Activated B cell treated with CpG ODN at 0.5 μM for 24 hours (primary cell): ENCODE data around the gene TRIM74. TPM values are rescaled to one million over a fixed set of nuclear protein-coding genes. Genes with fewer than 3 reads are reported as not detected.
"Not testable (repeated sequence)": the region's sequence is repeated elsewhere in the genome, so short reads cannot be mapped to it uniquely, and the experiment has no call there.

Experiments
- ATAC-seq: fragments of 200-7000 bp; cut with Tn5 transposase; one replicate; pipeline ENCODE4 v1.10.0; 2021; ENCODE audit warnings: low read depth, mild to moderate bottlenecking, moderate library complexity
- CTCF ChIA-PET: fragments of 350-600 bp; sonication (Branson Sonifier 250); formaldehyde crosslinking; loops from one replicate; lab custom pipeline; 2021; ENCODE audit warnings: antibody characterized with exemption; lab: Charles Lee
- POLR2A ChIA-PET: fragments of 350-600 bp; sonication (Branson Sonifier 250); formaldehyde crosslinking; loops from one replicate; lab custom pipeline; 2021; ENCODE audit warnings: antibody characterized with exemption; lab: Charles Lee
- DNase-seq: peaks from one replicate; pipeline ENCODE4 v3.0.0; 2022
- H3K27ac Mint-ChIP-seq: one replicate; pipeline ENCODE4 v1.8.0; 2020; ENCODE audit warnings: mixed read lengths
- H3K27me3 Mint-ChIP-seq: one replicate; pipeline ENCODE4 v1.8.0; 2021; ENCODE audit warnings: mixed read lengths
- H3K36me3 Mint-ChIP-seq: one replicate; pipeline ENCODE4 v1.8.0; 2021; ENCODE audit warnings: low read depth, mixed read lengths
- H3K4me1 Mint-ChIP-seq: one replicate; pipeline ENCODE4 v1.8.0; 2021; ENCODE audit warnings: mixed read lengths
- H3K4me3 Mint-ChIP-seq: one replicate; pipeline ENCODE4 v1.8.0; 2020; ENCODE audit warnings: mild to moderate bottlenecking, mixed read lengths
- H3K9me3 Mint-ChIP-seq: one replicate; pipeline ENCODE4 v1.8.0; 2020; ENCODE audit warnings: mixed read lengths
- intact Hi-C: fragments of 100-400 bp; cut with micrococcal nuclease; formaldehyde crosslinking; loops from one replicate; pipeline ENCODE4 v1.15.1; 2024
- total RNA-seq: library from RNA; stranded (reverse); gene quantifications from 2 replicates; pipeline ENCODE4 v1.2.3, GENCODE V29; 2022

The TRIM74 gene
- total RNA-seq, 1 donor from 2014 or later: 0.86 TPM

DNA sequence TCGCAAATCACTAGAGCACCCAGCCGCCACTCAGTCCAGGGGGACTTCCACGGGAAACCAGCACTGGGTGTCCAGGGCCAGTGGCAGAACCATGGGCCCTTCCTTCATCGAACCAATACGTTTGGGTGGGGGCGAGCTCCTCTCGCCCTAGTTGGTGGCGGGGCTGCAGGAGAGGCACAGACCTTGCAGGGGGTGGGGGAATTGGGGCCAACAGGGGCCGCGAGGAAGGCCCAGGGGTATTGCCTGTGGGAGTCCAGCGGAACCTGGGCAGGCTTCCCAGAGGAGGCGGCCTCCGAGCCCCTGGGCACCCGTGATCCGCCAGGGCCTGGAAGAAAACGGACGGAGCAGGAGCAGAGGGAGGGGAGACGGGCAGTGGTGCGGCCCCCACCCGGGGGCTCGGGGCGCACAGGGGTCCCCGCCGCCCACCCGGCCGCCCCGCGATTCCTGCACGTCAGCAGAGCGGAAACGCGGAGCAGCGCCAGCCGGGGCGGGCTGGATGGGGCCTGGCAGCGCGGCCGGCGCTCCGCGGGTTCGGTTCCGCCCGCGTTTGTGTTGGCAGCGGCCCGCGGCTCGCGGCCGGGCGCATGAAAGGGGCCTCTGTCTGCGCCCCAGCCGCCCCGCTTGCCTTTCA lies 6.5 kb upstream of the TRIM74 start:
- H3K9me3 Mint-ChIP-seq, POLR2A ChIA-PET, H3K27me3 Mint-ChIP-seq, H3K36me3 Mint-ChIP-seq, intact Hi-C loops, ATAC-seq, H3K4me1 Mint-ChIP-seq, H3K4me3 Mint-ChIP-seq, H3K27ac Mint-ChIP-seq, DNase-seq, CTCF ChIA-PET: not testable (repeated sequence)

DNA sequence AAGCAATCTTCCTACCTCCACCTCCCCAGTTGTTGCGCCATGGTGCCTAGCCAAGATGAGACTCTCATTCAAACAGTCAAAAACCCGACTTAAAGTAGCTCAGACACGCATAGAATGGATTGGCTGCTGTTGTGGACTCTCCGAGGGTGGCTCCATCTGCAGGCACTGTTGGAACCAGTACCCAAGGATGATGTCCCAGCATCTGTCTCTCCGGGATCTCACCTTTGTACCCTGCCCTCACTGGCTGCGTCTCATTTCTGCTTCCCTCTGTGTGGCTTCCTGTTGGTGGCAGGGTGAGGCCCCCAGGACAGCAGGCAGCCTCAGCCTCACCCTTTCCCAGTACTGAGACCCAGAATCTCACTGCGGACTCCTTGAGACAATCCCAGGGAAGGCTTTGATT lies 5.5 kb upstream of the TRIM74 start:
- CTCF ChIA-PET, H3K27ac Mint-ChIP-seq, H3K4me1 Mint-ChIP-seq, H3K4me3 Mint-ChIP-seq, DNase-seq, H3K27me3 Mint-ChIP-seq, H3K36me3 Mint-ChIP-seq, intact Hi-C loops, H3K9me3 Mint-ChIP-seq, POLR2A ChIA-PET, ATAC-seq: not testable (repeated sequence)

DNA sequence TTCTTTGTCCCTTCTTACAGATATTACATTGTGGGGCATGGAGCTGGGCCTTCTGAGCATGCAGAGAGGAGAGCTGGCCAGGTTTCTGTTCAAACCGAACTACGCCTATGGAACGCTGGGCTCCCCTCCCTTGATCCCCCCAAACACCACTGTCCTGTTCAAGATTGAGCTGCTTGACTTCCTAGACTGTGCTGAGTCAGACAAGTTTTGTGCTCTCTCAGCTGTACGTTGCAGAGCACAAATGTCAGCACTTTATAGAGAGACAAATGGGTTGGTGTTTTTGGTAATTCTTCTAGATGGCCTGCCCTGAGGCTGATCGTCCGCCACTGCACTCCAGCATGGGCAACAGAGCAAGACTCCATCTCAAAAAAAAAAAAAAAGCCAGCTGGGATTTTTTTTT lies 2.2 kb upstream of the TRIM74 start:
- ATAC-seq, intact Hi-C loops, H3K9me3 Mint-ChIP-seq, H3K4me3 Mint-ChIP-seq, H3K27me3 Mint-ChIP-seq, CTCF ChIA-PET, H3K4me1 Mint-ChIP-seq, POLR2A ChIA-PET, H3K27ac Mint-ChIP-seq, H3K36me3 Mint-ChIP-seq, DNase-seq: not testable (repeated sequence)

DNA sequence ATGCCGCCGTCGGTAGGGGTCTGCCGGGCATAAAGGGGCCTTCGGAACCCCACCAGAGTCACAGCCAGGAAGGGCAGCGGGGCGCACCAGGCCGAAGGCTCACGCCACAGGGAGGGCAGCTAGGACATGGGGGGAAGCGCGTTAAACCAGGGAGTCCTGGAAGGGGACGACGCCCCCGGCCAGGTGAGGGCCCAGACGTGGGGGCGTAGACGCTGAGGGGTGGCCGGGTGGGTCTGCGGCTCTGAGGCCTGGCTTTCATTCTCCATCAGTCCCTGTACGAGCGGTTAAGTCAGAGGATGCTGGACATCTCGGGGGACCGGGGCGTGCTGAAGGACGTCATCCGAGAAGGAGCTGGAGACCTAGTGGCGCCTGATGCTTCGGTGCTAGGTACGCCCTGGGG lies 422 bp upstream of the TRIM74 start:
- H3K36me3 Mint-ChIP-seq, intact Hi-C loops, ATAC-seq, H3K9me3 Mint-ChIP-seq, POLR2A ChIA-PET, H3K27me3 Mint-ChIP-seq, CTCF ChIA-PET, DNase-seq, H3K4me1 Mint-ChIP-seq, H3K4me3 Mint-ChIP-seq, H3K27ac Mint-ChIP-seq: not testable (repeated sequence)

DNA sequence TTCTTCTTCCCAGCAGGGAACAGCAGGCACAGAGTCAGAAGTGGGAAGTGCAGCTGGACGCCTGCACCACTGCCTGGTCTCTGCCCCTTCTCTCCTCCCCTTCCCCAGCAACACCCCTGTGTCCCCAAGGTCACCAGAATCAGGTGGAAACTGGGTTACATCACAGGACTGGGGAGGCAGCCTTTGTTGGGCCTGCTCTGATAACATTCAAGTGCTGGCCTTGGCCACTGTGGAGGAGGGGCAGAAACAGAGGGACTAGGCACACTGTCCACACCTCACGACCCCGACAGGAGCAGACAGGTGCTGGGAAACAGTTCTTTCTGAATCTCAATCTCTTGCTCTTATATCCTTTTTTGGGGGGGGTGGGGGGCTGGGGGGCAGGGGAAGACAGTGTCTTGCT lies 2.4 kb downstream of the TRIM74 start:
- H3K36me3 Mint-ChIP-seq, intact Hi-C loops, ATAC-seq, H3K4me3 Mint-ChIP-seq, H3K27me3 Mint-ChIP-seq, CTCF ChIA-PET, H3K4me1 Mint-ChIP-seq, POLR2A ChIA-PET, H3K27ac Mint-ChIP-seq, H3K9me3 Mint-ChIP-seq, DNase-seq: not testable (repeated sequence)

DNA sequence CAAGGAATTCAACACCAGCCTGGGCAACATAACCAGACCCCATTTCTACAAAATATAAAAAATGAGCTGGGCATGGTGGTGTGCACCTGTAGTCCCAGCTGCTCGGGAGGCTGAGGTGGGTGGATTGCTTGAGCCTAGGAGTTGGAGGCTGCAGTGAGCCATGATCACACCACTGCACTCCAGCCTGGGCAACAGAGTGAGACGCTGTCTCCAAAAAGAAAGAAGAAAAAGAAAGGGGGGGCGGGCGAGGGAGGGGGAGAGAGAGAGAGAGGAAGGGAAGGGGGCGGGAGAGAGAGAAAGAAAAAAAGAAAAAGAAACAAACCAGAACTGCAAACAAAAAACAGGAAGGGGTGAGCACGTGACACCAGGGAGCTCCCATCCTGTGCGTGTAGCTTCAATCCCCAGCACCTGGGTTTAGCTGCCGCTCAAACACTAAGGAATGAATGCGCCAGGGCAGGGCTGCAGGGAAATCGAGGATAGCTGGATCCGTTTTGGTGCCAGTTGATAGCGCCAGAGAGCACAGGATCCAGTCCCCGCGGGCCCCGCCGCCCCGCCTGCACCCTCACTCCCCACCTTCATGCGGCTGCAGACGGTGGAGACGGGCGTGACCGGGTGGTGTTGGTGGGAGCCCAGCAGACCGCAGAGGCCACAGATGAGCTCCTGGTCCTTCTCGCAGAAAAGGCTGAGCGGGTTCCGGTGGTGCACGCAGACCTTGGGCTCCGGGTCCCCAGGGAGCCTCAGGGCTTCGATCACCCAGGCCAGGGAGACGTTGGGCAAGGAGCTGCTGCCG lies 3.9 kb downstream of the TRIM74 start:
- H3K27me3 Mint-ChIP-seq, POLR2A ChIA-PET, H3K36me3 Mint-ChIP-seq, H3K4me3 Mint-ChIP-seq, intact Hi-C loops, H3K27ac Mint-ChIP-seq, CTCF ChIA-PET, DNase-seq, H3K4me1 Mint-ChIP-seq, H3K9me3 Mint-ChIP-seq: not testable (repeated sequence)
- ATAC-seq: peak; percentile 51

DNA sequence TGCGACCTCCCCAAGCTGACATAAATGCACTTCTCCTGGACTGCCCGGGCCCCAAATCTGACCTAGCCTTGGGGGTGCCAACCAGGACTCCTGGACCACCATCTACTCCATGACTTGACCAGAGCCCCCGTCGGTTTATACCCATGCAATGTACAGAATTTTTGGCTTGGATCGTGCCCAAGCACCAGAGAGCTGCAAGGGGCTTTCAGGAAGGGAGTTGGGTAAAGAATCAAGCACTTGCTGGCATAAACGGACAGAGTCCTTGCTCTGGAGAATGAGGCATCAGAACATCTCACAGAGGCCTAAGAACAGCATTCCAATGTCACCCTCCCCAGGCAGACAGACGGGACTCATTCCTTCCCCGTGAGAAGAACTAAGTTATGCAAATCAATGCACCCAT lies 6.2 kb downstream of the TRIM74 start:
- H3K27me3 Mint-ChIP-seq, H3K9me3 Mint-ChIP-seq, ATAC-seq, H3K4me3 Mint-ChIP-seq, H3K4me1 Mint-ChIP-seq, H3K36me3 Mint-ChIP-seq, CTCF ChIA-PET, intact Hi-C loops, H3K27ac Mint-ChIP-seq, DNase-seq, POLR2A ChIA-PET: not testable (repeated sequence)

DNA sequence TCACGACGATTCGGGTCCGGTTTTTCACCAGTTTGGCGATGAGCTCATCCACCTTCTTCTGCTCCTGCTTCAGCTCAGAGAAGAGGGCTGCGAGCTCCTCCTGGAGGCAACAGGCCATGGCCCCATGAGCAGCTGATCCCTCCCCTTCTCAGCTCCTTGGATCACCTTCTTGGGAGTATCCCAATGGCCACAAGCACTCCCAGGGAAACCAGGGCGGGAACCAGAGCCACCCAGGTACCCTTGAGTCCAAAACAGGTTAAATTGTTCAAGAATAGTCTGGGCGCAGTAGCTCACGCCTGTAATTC lies 8.0 kb downstream of the TRIM74 start:
- ATAC-seq, H3K9me3 Mint-ChIP-seq, H3K27ac Mint-ChIP-seq, intact Hi-C loops, H3K4me1 Mint-ChIP-seq, H3K27me3 Mint-ChIP-seq, H3K4me3 Mint-ChIP-seq, H3K36me3 Mint-ChIP-seq, DNase-seq, POLR2A ChIA-PET, CTCF ChIA-PET: not testable (repeated sequence)

DNA sequence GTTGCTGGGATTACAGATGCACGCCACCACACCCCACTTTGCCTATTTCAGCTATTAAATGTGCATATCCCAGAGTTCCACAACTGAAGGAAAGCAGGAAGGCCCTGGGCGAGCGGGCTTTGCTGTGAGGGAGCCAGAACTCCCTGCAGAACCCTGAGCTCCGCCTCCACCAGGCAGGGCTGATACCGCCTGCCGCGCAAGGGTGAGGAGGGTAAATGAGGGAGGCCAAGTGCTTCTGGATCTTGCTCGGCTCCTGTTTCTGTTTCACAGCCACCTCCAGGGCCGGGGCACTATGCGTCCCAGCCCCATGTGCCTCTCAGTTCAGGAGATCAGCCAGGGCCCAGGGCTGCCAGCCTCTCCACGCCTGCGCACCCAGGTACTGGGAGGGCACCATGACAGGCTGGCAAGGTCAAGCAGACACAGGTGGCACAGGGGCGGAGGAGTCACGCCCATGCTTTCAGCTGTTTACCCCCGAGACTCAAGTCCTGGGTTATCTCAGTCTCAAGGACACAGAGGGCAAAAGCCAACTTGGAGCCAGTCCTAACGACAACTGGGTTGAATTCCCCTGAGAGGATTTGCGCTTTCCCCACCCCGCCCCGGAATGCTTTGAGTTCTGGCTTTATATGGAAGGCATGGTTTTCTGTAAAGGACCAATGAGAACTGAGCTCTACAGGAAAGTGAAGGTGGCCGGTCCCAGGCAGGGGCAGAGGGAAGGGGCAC lies 8.5 kb downstream of the TRIM74 start:
- POLR2A ChIA-PET, H3K27ac Mint-ChIP-seq, intact Hi-C loops, H3K9me3 Mint-ChIP-seq, CTCF ChIA-PET, H3K27me3 Mint-ChIP-seq, H3K4me3 Mint-ChIP-seq, DNase-seq, ATAC-seq, H3K36me3 Mint-ChIP-seq, H3K4me1 Mint-ChIP-seq: not testable (repeated sequence)

DNA sequence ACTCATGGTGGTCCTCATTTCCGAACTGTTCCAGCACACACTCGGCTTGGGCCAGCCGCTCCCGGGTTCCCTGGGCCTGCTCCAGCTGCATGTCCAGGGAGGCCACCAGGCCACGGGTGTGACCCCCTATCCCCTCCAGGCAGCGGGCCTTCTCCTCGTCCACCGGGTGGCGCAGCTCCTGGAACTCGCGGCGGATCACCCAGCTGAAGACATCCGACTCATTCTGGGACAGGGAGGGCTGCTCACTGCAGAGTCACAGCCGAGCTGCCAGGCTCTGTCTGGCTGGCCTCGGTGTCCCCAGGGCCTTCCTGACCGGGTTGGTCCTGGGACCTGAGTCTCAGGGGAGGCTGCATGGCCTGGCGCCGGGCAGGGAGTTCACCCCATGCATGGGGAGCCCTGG lies 9.2 kb downstream of the TRIM74 start:
- H3K27me3 Mint-ChIP-seq, H3K27ac Mint-ChIP-seq, CTCF ChIA-PET, H3K4me1 Mint-ChIP-seq, ATAC-seq, H3K36me3 Mint-ChIP-seq, intact Hi-C loops, POLR2A ChIA-PET, H3K4me3 Mint-ChIP-seq, H3K9me3 Mint-ChIP-seq, DNase-seq: not testable (repeated sequence)

DNA sequence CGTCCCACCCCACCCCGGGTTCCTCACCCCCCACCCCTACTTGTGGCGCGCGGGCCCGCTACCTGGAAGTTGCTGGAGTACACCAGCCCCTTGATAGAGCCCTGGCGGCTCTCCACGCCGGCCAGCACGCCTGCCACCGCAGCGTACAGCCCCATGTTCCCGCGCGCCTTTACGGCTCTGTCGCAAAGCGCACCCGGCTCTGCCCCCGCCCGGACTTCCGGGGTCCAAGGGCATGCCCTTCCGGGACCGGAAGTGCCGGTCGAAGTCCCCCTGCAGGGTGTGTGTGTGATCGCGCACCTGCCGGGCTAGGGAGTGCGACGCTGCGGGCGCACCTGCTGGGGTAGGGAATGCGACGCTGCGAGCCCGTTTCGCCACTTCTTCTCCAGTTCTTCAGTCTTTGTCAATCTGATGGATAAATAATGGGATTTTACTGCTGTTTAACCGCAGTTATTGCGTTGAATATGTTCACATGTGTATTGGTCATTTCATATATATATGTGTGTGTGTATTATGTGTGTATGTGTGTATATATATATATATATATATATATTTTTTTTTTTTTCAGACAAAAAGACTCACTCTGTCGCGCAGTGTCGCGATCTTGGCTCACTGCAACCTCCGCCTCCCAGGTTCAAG lies 14.6 kb downstream of the TRIM74 start:
- peak overlapping the region; percentile 50 for H3K27ac Mint-ChIP-seq
- H3K9me3 Mint-ChIP-seq, H3K36me3 Mint-ChIP-seq, POLR2A ChIA-PET, H3K4me3 Mint-ChIP-seq, CTCF ChIA-PET, H3K27me3 Mint-ChIP-seq, H3K4me1 Mint-ChIP-seq, intact Hi-C loops: not testable (repeated sequence)
- peak; percentile 49 for DNase-seq
- peak; percentile 91 for ATAC-seq
